GM23248 (cell line): ENCODE data around the gene SEZ6L2.

Experiments used
- EZH2 ChIP-seq: fragments of 200-600 bp; sonication (generic); IDR thresholded peaks from 2 replicates; pipeline ENCODE4 v1.6.1; 2018; ENCODE audit warnings: antibody characterized with exemption, mild to moderate bottlenecking; ENCODE audit not compliant: insufficient read depth, poor library complexity, severe bottlenecking
- EZH2phosphoT487 ChIP-seq: fragments of 200-600 bp; sonication (generic); IDR thresholded peaks from 2 replicates; pipeline ENCODE4 v1.6.1; 2018; ENCODE audit warnings: antibody characterized with exemption, moderate library complexity, mild to moderate bottlenecking, low read depth; ENCODE audit not compliant: insufficient read depth

GRCh38 chr16:29839822-29840221 is 59.5 kb downstream of the SEZ6L2 start:
- TF ChIP-seq EZH2phosphoT487 (no peak), EZH2 (no peak)
